CD4-positive, alpha-beta T cell treated with Interleukin-1 beta for 1 hour (primary cell): ENCODE measurements around the gene LIME1.

Source experiments
- DNase-seq, 2 donors: peaks; one replicate each; pipeline ENCODE4 v3.0.0-alpha.2; 2020 to 2022

Gene LIME1, protein sequence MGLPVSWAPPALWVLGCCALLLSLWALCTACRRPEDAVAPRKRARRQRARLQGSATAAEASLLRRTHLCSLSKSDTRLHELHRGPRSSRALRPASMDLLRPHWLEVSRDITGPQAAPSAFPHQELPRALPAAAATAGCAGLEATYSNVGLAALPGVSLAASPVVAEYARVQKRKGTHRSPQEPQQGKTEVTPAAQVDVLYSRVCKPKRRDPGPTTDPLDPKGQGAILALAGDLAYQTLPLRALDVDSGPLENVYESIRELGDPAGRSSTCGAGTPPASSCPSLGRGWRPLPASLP

GRCh38 chr20:63735859-63736718 lies at the start of gene LIME1:
TSS of gene LIME1 (plus strand) at chr20:63736664. CDS start at chr20:63737550, 886 bp downstream.
- DNase-seq, result peak; percentile 82 to 83

- DNase-seq, result no peak
These were observed 48.9 kb upstream of the LIME1 start for GRCh38 chr20:63687419-63688178.

DNA sequence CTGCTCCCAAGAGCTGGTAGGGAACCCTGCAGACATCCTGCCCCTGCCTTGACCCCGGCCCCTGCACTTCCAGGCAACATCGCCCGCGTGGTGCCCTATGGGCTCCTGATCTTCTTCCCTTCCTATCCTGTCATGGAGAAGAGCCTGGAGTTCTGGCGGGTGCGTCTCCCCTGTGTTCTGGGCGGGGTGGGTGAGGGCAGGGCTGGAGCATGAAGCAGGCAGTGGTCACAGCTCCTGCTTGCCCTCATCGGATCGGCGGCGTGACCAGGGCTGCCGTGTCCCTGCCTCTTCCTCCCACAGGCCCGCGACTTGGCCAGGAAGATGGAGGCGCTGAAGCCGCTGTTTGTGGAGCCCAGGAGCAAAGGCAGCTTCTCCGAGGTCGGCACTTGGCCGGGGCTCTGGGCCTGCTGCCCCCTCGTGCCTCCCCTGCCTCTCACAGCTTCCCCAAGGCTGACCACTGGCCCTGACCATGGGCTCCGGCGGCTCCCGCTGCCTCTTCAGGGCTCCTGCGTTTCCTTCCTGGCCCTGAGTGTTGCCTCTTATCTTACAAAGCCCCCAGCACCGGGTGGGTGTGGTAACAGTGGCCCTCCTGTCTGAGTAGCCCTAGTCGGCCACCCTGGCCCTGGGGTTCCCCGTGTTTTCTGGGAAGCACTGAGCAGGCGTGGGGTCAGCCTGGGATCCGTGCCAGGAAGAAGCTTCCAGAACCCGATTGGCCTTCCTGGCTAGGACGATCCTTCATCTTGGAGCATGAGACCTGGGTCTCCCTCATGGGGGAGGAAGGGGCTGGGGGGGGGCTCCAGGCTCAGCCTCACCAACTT lies 48.0 kb upstream of the LIME1 start:
- DNase-seq, result no peak

DNA sequence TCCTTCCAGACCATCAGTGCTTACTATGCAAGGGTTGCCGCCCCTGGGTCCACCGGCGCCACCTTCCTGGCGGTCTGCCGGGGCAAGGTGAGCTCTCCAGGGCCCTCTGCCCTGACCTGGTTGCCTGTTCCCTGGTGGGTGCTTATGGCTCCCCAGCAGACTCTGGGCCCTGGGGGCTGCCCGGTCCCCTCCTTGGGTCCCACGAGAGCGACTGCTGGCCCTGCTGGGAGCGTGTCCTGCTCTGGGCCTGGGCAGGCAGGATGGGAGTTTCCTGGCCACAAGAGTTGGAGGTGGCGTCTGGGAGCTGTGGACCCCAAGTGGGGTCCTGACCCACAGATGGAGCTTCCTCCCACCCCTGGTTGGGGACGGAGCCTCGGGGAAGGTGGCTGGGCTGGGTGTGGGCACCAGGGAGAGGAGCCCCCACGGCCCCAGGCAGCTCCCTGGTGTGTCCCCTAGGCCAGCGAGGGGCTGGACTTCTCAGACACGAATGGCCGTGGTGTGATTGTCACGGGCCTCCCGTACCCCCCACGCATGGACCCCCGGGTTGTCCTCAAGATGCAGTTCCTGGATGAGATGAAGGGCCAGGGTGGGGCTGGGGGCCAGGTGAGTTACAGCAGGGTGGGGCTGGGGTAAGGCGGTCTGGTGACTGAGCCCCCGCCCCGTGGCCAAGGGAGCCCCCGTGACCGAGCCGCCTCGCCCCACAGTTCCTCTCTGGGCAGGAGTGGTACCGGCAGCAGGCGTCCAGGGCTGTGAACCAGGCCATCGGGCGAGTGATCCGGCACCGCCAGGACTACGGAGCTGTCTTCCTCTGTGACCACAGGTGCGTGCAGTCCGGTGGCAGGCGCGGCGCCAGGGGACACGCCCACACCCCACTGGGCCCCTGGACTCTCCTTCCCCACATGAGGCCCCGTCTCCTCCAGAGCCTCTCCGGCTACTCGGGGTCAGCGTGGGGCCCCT lies 47.1 kb upstream of the LIME1 start:
- no peak for DNase-seq

DNA sequence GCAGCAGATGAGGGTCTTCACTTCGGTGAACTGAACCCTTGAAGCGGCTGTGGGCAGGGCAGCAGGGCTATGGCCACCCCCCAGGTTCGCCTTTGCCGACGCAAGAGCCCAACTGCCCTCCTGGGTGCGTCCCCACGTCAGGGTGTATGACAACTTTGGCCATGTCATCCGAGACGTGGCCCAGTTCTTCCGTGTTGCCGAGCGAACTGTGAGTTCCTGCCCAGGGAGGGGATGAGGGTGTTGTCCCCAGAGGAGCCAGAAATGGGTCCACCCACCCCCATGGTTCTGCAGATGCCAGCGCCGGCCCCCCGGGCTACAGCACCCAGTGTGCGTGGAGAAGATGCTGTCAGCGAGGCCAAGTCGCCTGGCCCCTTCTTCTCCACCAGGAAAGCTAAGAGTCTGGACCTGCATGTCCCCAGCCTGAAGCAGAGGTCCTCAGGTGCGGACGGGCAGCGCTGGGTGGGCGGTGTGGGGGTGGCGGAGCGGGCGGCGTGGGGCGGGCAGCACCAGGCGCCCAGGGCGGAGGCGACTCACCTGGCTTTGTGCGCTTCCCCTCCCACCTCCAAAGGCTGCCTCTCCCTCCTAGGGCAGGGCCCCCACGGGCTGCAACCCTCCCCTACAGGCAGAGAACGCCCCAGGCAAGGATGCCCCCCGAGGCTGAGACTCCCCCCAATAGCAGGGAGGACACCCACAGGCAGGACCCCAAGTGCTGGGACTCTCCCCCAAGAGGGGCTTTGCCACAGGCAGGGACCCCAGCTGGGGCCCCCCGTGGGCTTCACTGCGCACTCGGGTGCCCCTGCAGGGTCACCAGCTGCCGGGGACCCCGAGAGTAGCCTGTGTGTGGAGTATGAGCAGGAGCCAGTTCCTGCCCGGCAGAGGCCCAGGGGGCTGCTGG lies 46.2 kb upstream of the LIME1 start:
- DNase-seq, result no peak

GRCh38 chr20:63690898-63691710 lies 45.4 kb upstream of the LIME1 start:
- DNase-seq, result no peak

GRCh38 chr20:63691711-63692435 lies 44.6 kb upstream of the LIME1 start:
- DNase-seq, result no peak

DNA sequence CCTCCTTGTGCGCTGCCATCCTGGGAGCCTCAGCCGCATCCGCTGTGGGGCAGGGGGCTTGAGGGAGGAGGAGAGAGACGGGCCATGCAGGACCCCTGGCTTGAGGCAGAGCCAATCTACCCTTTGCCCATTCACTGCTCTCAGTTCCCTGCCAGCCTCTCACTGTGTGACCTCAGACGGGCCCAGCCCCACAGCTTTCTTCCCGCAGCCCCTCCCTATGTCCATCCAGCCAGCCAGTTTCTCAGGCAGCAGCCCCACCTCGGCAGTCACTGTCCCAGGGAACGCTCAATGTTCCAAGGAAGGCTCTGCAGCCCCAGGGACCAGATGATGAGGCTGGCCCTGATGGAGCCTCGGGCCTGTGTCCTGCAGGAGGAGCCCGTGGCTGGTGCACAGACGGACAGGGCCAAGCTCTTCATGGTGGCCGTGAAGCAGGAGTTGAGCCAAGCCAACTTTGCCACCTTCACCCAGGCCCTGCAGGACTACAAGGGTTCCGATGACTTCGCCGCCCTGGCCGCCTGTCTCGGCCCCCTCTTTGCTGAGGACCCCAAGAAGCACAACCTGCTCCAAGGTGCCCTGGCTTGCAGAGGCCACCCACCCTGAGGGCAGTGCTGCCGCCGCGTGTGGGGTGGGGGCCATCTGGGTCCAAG lies 43.9 kb upstream of the LIME1 start:
- no peak for DNase-seq

- no peak for DNase-seq
These were observed 43.3 kb upstream of the LIME1 start for GRCh38 chr20:63693083-63693732.

GRCh38 chr20:63693733-63694583 lies 42.5 kb upstream of the LIME1 start:
- no peak for DNase-seq

- DNase-seq, result no peak
These were observed 41.7 kb upstream of the LIME1 start for GRCh38 chr20:63694584-63695423.

DNA sequence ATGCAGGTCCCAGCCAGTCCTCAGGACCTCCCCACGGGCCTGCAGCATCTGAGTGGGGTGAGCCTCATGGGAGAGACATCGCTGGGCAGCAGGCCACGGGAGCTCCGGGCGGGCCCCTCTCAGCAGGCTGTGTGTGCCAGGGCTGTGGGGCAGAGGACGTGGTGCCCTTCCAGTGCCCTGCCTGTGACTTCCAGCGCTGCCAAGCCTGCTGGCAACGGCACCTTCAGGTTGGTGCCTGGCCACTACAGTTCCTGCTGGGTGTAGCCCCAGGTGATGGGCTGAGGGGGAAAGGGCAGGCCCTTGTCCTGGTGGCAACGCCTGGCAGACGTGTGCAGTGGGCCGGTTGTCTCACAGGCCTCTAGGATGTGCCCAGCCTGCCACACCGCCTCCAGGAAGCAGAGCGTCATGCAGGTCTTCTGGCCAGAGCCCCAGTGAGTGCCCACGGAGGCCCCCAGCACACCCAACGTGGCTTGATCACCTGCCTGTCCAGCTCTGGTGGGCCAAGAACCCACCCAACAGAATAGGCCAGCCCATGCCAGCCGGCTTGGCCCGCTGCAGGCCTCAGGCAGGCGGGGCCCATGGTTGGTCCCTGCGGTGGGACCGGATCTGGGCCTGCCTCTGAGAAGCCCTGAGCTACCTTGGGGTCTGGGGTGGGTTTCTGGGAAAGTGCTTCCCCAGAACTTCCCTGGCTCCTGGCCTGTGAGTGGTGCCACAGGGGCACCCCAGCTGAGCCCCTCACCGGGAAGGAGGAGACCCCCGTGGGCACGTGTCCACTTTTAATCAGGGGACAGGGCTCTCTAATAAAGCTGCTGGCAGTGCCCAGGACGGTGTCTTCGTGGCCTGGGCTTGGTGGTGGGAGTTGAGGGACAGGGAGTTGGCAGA lies 40.8 kb upstream of the LIME1 start:
- DNase-seq, result no peak

DNA sequence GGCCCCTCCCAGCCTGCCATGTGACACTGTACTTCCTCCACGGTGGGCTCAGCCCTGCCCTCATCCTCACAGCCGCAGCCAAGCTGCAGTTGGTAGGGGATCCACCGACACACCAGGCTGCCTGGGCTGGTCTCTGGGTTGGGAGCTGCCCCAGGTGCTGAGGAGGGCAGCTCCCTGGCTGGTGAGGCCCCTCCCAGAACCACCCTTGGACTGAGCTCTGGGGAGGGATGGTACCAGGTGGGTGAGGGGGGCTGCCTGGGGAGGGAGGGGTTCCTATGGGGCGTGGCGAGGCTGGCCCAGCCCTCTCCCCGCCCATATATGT lies 40.2 kb upstream of the LIME1 start:
- DNase-seq, result peak; percentile 31 to 52

DNA sequence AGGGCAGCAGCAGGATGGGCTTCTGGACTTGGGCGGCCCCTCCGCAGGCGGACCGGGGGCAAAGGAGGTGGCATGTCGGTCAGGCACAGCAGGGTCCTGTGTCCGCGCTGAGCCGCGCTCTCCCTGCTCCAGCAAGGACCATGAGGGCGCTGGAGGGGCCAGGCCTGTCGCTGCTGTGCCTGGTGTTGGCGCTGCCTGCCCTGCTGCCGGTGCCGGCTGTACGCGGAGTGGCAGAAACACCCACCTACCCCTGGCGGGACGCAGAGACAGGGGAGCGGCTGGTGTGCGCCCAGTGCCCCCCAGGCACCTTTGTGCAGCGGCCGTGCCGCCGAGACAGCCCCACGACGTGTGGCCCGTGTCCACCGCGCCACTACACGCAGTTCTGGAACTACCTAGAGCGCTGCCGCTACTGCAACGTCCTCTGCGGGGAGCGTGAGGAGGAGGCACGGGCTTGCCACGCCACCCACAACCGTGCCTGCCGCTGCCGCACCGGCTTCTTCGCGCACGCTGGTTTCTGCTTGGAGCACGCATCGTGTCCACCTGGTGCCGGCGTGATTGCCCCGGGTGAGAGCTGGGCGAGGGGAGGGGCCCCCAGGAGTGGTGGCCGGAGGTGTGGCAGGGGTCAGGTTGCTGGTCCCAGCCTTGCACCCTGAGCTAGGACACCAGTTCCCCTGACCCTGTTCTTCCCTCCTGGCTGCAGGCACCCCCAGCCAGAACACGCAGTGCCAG lies 39.7 kb upstream of the LIME1 start, which contains the start of gene TNFRSF6B:
Gene TNFRSF6B (plus strand): TSS at position 25 of the 729 bp plus-strand sequence. CDS start 116 bp downstream, at position 141.
- no peak for DNase-seq
